ENCODE data around the gene YIF1A. TPM values are rescaled to one million over a fixed set of nuclear protein-coding genes. Genes with fewer than 3 reads are reported as not detected.

YIF1A gene
- total and polyA plus RNA-seq, 2 donors: 44.2 to 57.3 TPM

DNA sequence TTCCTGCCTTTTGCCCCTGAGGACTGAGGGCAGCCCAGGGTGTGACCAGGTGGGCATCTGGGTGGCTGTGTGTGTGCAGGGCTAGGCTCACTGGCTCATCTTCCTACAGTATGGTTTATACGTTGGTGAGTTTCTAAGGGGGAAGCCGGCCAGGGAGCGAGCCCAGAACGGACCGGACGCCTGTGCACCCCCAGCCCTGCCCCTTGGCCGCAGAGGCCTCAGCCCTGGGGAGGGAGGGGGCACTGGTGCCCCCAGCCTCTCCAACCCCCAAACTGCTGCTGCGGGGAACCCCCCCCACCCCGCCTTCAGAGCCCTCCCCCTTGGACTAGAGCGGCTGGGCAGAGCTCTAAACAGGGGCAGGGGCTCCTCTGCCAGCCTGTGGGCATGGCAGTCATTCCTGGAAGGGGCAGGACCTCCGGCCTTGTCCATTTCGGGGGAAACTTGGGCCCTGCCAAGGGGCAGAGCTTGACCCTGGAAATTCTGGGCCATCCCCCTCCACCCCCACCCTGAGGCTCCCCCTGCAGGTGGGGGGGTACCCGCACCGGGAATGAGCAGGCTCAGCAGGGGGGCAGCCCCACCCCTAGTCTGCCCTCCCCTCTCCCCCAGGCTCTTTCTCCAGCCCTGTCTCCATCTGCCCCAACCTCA, 5.4 kb downstream of the YIF1A start:
- WGBS: 95% methylated on average over 14 of the region's 14 CpGs
- peaks cover 0 to 2% of the 10 kb centered on the region in 2 donors for H3K9me3 ChIP-seq (ENCODE audit: control insufficient read depth in 2 of 2, insufficient read depth in 1 of 2, low read length in 1 of 2)
- H3K4me1 ChIP-seq (ENCODE audit: control insufficient read depth in 2 of 2, insufficient read depth in 2 of 2, low read length in 2 of 2): peaks cover 32 to 58% of the 10 kb centered on the region in 2 donors
- H3K27me3 ChIP-seq (ENCODE audit: control insufficient read depth in 2 of 2, insufficient read depth in 1 of 2, low read length in 1 of 2): peaks cover 0 to 8% of the 10 kb centered on the region in 2 donors
- no peak for DNase-seq (ENCODE audit: low read depth in 6 of 9, low spot score in 9 of 9)
- peaks cover 24 to 25% of the 10 kb centered on the region in 2 donors for H3K36me3 ChIP-seq (ENCODE audit: control insufficient read depth in 2 of 2, insufficient read depth in 2 of 2, low read length in 1 of 2)
- no peak overlapping the region for H3K4me3 ChIP-seq (ENCODE audit: low read length in 2 of 2)
- no peak overlapping the region for H3K27ac ChIP-seq (ENCODE audit: low read depth in 1 of 2, low read length in 1 of 2)

DNA sequence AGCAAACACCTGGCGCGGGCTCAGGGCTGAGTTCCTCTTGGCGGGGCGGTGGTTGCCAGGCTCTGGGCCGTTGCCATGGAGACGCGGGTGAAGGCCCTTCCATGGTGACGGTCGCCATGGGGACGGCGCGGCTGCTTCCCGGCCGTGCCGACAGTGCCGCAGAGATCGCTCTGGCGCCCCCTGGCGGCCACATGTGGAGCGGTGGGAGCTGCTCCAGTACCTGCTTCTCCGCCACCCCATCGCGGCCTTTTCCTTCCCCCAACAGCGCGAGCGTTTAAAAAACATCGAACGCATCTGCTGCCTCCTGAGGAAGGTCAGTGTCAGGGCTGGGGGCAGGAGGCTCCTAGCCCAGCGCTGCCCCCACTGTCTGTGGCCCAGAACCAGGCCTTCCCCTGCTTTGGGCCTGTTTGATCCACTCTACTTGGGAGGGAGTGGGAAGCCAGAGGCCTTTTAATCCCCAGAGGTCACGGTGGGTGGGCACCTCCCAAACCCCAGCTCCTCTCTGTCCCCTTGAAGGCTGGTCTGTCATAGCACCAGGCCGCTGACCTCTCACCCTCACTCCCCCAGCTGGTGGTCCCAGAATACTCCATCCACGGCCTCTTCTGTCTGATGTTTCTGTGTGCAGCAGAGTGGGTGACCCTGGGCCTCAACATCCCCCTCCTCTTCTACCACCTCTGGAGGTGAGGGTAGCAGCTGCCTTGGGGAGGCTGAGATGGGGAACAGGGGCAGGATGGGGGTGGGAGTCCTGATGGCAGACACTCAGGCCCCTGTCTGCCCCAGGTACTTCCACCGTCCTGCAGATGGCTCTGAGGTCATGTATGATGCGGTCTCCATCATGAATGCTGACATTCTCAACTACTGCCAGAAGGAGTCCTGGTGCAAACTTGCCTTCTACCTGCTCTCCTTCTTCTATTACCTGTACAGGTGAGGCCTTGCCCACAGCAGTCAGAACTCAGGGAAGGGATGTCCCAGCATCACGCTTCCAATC, 6.2 kb downstream of the YIF1A start:
- DNase-seq (ENCODE audit: low read depth in 6 of 9, low spot score in 9 of 9): peak; percentile 94 to 100 (median 99)

DNA sequence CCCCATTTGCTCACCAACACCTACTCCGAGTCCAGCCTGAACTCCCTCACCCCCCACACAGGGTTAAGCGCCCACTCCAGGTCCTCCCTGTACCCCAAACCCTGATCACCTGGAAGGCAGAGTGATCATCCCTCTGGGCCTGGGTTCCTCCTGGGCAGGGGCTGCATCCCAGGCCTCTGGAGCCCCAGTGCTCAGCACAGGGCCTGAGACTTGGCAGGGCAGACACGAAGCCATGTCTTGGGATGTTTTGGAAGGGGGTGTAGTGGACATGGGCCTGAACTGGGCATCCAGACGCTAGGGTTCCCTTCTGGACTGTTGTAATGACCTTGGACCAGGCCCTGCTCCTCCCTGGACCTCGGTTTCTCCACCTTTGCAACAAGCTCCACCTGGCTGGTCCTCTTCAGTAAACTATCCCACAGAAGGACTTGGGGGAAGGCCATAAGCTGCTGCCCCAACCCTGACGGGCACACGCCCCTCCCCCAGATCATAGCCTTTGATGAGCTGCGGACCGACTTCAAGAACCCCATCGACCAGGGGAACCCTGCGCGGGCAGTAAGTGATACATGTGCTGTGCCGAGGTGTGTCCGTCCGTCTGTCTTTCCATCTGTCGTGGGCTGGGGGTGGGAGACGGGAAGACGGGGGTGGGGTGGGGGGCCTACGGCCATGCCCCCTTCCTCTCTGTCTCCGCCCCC, 7.0 kb downstream of the YIF1A start:
- 28% methylated on average over 20 of the region's 20 CpGs for WGBS
- Histone ChIP-seq H3K27me3 (ENCODE audit: control insufficient read depth in 2 of 2, insufficient read depth in 1 of 2, low read length in 1 of 2) (peaks cover 0 to 11% of the 10 kb centered on the region in 2 donors), H3K9me3 (ENCODE audit: control insufficient read depth in 2 of 2, insufficient read depth in 1 of 2, low read length in 1 of 2) (no peaks in the 10 kb centered on the region), H3K36me3 (ENCODE audit: control insufficient read depth in 2 of 2, insufficient read depth in 2 of 2, low read length in 1 of 2) (peaks cover 23 to 24% of the 10 kb centered on the region in 2 donors), H3K27ac (ENCODE audit: low read depth in 1 of 2, low read length in 1 of 2) (peak overlapping the region; percentile 3 to 5), H3K4me3 (ENCODE audit: low read length in 2 of 2) (peak overlapping the region in 1 of 2 donors; percentile 24), H3K4me1 (ENCODE audit: control insufficient read depth in 2 of 2, insufficient read depth in 2 of 2, low read length in 2 of 2) (peaks cover 33 to 56% of the 10 kb centered on the region in 2 donors)
- no peak for DNase-seq (ENCODE audit: low read depth in 6 of 9, low spot score in 9 of 9)

More for the DNA sequence above, 6.2 kb downstream of the YIF1A start:
- Histone ChIP-seq H3K36me3 (ENCODE audit: control insufficient read depth in 2 of 2, insufficient read depth in 2 of 2, low read length in 1 of 2) (peaks cover 24 to 25% of the 10 kb centered on the region in 2 donors), H3K27me3 (ENCODE audit: control insufficient read depth in 2 of 2, insufficient read depth in 1 of 2, low read length in 1 of 2) (peaks cover 0 to 9% of the 10 kb centered on the region in 2 donors), H3K4me1 (ENCODE audit: control insufficient read depth in 2 of 2, insufficient read depth in 2 of 2, low read length in 2 of 2) (peaks cover 28 to 52% of the 10 kb centered on the region in 2 donors), H3K9me3 (ENCODE audit: control insufficient read depth in 2 of 2, insufficient read depth in 1 of 2, low read length in 1 of 2) (no peaks in the 10 kb centered on the region), H3K4me3 (ENCODE audit: low read length in 2 of 2) (peak overlapping the region in 1 of 2 donors; percentile 24), H3K27ac (ENCODE audit: low read depth in 1 of 2, low read length in 1 of 2) (peak overlapping the region; percentile 16 to 70)
- WGBS: 17% methylated on average over 35 of the region's 35 CpGs

DNA sequence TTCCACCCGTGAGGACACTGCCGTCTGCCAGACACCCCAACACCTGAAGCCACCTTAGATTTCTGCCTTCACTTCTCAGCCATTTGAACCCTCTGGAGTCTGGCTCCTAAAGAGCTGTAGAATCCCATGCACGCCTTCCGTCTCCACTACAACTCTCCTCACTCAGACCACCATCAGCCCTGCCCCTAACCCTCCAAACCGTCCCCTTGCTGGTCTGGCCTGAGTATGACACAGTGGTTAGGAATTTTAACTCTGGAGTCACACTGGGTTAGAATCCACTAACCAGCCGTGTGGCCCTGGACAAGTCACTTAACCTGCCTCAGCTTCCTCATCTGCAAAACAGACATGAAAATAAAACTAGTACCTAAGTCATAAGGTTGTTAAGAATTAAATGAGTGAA, 7.9 kb downstream of the YIF1A start:
- peak overlapping the region in 1 of 2 donors; percentile 46 for H3K27ac ChIP-seq (ENCODE audit: low read depth in 1 of 2, low read length in 1 of 2)
- no peaks in the 10 kb centered on the region for H3K9me3 ChIP-seq (ENCODE audit: control insufficient read depth in 2 of 2, insufficient read depth in 1 of 2, low read length in 1 of 2)
- no peak for DNase-seq (ENCODE audit: low read depth in 6 of 9, low spot score in 9 of 9)
- no peak overlapping the region for H3K4me3 ChIP-seq (ENCODE audit: low read length in 2 of 2)
- peaks cover 25 to 27% of the 10 kb centered on the region in 2 donors for H3K36me3 ChIP-seq (ENCODE audit: control insufficient read depth in 2 of 2, insufficient read depth in 2 of 2, low read length in 1 of 2)
- WGBS: 97% methylated on average over 6 of the region's 6 CpGs
- peaks cover 39 to 64% of the 10 kb centered on the region in 2 donors for H3K4me1 ChIP-seq (ENCODE audit: control insufficient read depth in 2 of 2, insufficient read depth in 2 of 2, low read length in 2 of 2)
- H3K27me3 ChIP-seq (ENCODE audit: control insufficient read depth in 2 of 2, insufficient read depth in 1 of 2, low read length in 1 of 2): peaks cover 0 to 11% of the 10 kb centered on the region in 2 donors

- Histone ChIP-seq H3K4me1 (ENCODE audit: control insufficient read depth in 2 of 2, insufficient read depth in 2 of 2, low read length in 2 of 2) (peaks cover 43 to 70% of the 10 kb centered on the region in 2 donors), H3K27me3 (ENCODE audit: control insufficient read depth in 2 of 2, insufficient read depth in 1 of 2, low read length in 1 of 2) (peaks cover 0 to 11% of the 10 kb centered on the region in 2 donors), H3K27ac (ENCODE audit: low read depth in 1 of 2, low read length in 1 of 2) (no peak overlapping the region), H3K9me3 (ENCODE audit: control insufficient read depth in 2 of 2, insufficient read depth in 1 of 2, low read length in 1 of 2) (no peaks in the 10 kb centered on the region), H3K36me3 (ENCODE audit: control insufficient read depth in 2 of 2, insufficient read depth in 2 of 2, low read length in 1 of 2) (peaks cover 26 to 33% of the 10 kb centered on the region in 2 donors), H3K4me3 (ENCODE audit: low read length in 2 of 2) (no peak overlapping the region)
- 96% methylated on average over 14 of the region's 14 CpGs for WGBS
- no peak for DNase-seq (ENCODE audit: low read depth in 6 of 9, low spot score in 9 of 9)
These were observed 8.5 kb downstream of the YIF1A start for GRCh38 chr11:66280428-66280827.

DNA sequence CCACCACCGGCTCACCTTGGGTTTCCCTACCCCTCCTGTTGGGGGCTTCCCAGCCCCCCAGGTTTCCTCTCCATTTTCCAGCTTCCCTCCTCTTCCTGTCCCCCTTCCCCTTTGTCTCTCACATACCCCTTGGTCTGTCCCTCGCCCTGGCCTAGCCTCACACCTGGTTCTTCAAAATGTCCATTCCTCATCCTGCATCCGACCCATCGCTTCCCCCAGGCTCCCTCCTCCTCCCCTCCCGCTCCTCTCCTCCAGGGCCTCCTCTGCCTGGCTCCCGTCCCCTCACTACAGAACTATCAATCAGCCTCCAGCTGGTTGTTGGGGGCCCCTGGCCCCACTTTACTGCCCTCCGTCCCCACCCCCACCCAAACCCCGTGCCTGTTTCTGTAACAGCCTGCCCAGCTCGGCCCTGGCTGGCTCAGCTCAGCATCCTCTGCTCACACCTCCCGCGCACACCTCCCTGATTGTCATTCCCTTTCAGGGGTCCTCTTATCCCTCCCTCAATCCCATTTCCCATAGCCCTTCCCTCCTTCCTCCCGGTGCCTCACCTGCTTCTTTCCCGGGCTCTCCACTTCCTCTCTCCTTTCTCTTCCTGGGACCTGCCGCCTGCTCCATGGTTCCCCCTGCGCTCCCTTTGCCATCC, 9.7 kb downstream of the YIF1A start:
- H3K27me3 ChIP-seq (ENCODE audit: control insufficient read depth in 2 of 2, insufficient read depth in 1 of 2, low read length in 1 of 2): peaks cover 0 to 11% of the 10 kb centered on the region in 2 donors
- H3K4me1 ChIP-seq (ENCODE audit: control insufficient read depth in 2 of 2, insufficient read depth in 2 of 2, low read length in 2 of 2): peaks cover 53 to 82% of the 10 kb centered on the region in 2 donors
- DNase-seq (ENCODE audit: low read depth in 6 of 9, low spot score in 9 of 9): no peak
- H3K36me3 ChIP-seq (ENCODE audit: control insufficient read depth in 2 of 2, insufficient read depth in 2 of 2, low read length in 1 of 2): peaks cover 27 to 35% of the 10 kb centered on the region in 2 donors
- H3K9me3 ChIP-seq (ENCODE audit: control insufficient read depth in 2 of 2, insufficient read depth in 1 of 2, low read length in 1 of 2): no peaks in the 10 kb centered on the region
- no peak overlapping the region for H3K4me3 ChIP-seq (ENCODE audit: low read length in 2 of 2)
- WGBS: 86% methylated on average over 15 of the region's 15 CpGs
- H3K27ac ChIP-seq (ENCODE audit: low read depth in 1 of 2, low read length in 1 of 2): no peak overlapping the region

- 3% methylated on average over 45 of the region's 45 CpGs for WGBS
- peak overlapping the region; percentile 34 to 59 for H3K4me3 ChIP-seq (ENCODE audit: low read length in 2 of 2)
- peaks cover 0 to 11% of the 10 kb centered on the region in 2 donors for H3K27me3 ChIP-seq (ENCODE audit: control insufficient read depth in 2 of 2, insufficient read depth in 1 of 2, low read length in 1 of 2)
- H3K27ac ChIP-seq (ENCODE audit: low read depth in 1 of 2, low read length in 1 of 2): no peak overlapping the region
- peaks cover 31 to 38% of the 10 kb centered on the region in 2 donors for H3K36me3 ChIP-seq (ENCODE audit: control insufficient read depth in 2 of 2, insufficient read depth in 2 of 2, low read length in 1 of 2)
- DNase-seq (ENCODE audit: low read depth in 6 of 9, low spot score in 9 of 9): no peak
- no peaks in the 10 kb centered on the region for H3K9me3 ChIP-seq (ENCODE audit: control insufficient read depth in 2 of 2, insufficient read depth in 1 of 2, low read length in 1 of 2)
- H3K4me1 ChIP-seq (ENCODE audit: control insufficient read depth in 2 of 2, insufficient read depth in 2 of 2, low read length in 2 of 2): peaks cover 55 to 89% of the 10 kb centered on the region in 2 donors
These were observed 10.4 kb downstream of the YIF1A start for GRCh38 chr11:66278363-66279091.

All from thymus (tissue), 11 donors.